ENCODE measurements around the gene CLDN20. TPM values are rescaled to one million over a fixed set of nuclear protein-coding genes. Genes with fewer than 3 reads are reported as not detected.

Gene CLDN20
- total RNA-seq, 1 experiment from 2014 or later, result not detected

- DNase-seq (ENCODE audit: low read depth), result peak; percentile 75
Observed at GRCh38 chr6:155268088-155268867, 4.5 kb downstream of the CLDN20 start.

- no peak for DNase-seq (ENCODE audit: low read depth)
Observed at GRCh38 chr6:155269765-155270164, 6.0 kb downstream of the CLDN20 start.

GRCh38 chr6:155270561-155271091 lies 6.8 kb downstream of the CLDN20 start:
- no peak for DNase-seq (ENCODE audit: low read depth)

- no peak for DNase-seq (ENCODE audit: low read depth)
Observed at GRCh38 chr6:155271145-155271544, 7.3 kb downstream of the CLDN20 start.

- no peak for DNase-seq (ENCODE audit: low read depth)
Observed at GRCh38 chr6:155272353-155273232, 8.8 kb downstream of the CLDN20 start.

- peak; percentile 96 for DNase-seq (ENCODE audit: low read depth)
Observed at GRCh38 chr6:155273431-155273830, 9.6 kb downstream of the CLDN20 start.

- no peak for DNase-seq (ENCODE audit: low read depth)
Observed at GRCh38 chr6:155274106-155274505, 10.3 kb downstream of the CLDN20 start.

GRCh38 chr6:155274533-155274932 lies 10.7 kb downstream of the CLDN20 start:
- DNase-seq (ENCODE audit: low read depth), result peak; percentile 55

- no peak for DNase-seq (ENCODE audit: low read depth)
Observed at GRCh38 chr6:155275808-155276480, 12.1 kb downstream of the CLDN20 start.

GRCh38 chr6:155276638-155277037 lies 12.8 kb downstream of the CLDN20 start:
- no peak for DNase-seq (ENCODE audit: low read depth)

GRCh38 chr6:155278319-155279049 lies 14.7 kb downstream of the CLDN20 start:
- DNase-seq (ENCODE audit: low read depth), result peak; percentile 36

GRCh38 chr6:155284775-155285174 lies 21.0 kb downstream of the CLDN20 start:
- no peak for DNase-seq (ENCODE audit: low read depth)

GRCh38 chr6:155287762-155288161 lies 23.9 kb downstream of the CLDN20 start:
- no peak for DNase-seq (ENCODE audit: low read depth)

GRCh38 chr6:155290491-155290890 lies 26.7 kb downstream of the CLDN20 start:
- no peak for DNase-seq (ENCODE audit: low read depth)

- no peak for DNase-seq (ENCODE audit: low read depth)
Observed at GRCh38 chr6:155291291-155291690, 27.5 kb downstream of the CLDN20 start.

GRCh38 chr6:155292711-155293110 lies 28.9 kb downstream of the CLDN20 start:
- no peak for DNase-seq (ENCODE audit: low read depth)

GRCh38 chr6:155297669-155298068 lies 33.9 kb downstream of the CLDN20 start:
- no peak for DNase-seq (ENCODE audit: low read depth)

- no peak for DNase-seq (ENCODE audit: low read depth)
Observed at GRCh38 chr6:155301867-155302266, 38.1 kb downstream of the CLDN20 start.

- no peak for DNase-seq (ENCODE audit: low read depth)
Observed at GRCh38 chr6:155303361-155303870, 39.6 kb downstream of the CLDN20 start.

- DNase-seq (ENCODE audit: low read depth), result no peak
Observed at GRCh38 chr6:155306958-155307357, 43.1 kb downstream of the CLDN20 start.

GRCh38 chr6:155309150-155309549 lies 45.3 kb downstream of the CLDN20 start:
- DNase-seq (ENCODE audit: low read depth), result no peak

Measured in LHCN-M2 (cell line).